Left lung (tissue), 10 donors: ENCODE measurements around the gene AP3S2. TPM values are rescaled to one million over a fixed set of nuclear protein-coding genes. Genes with fewer than 3 reads are reported as not detected.

ENCODE experiments used
- ATAC-seq: fragments of 200-7000 bp; cut with Tn5 transposase; one replicate; pipeline ENCODE4 v1.9.1; 2020; ENCODE audit warnings: moderate library complexity
- DNase-seq, 4 donors: peaks; one replicate each; pipeline ENCODE4 v3.0.0-alpha.2; 2013 to 2020
- H3K27ac ChIP-seq, 2 donors: fragments of 200-600 bp; sonication (generic) in 1 of 2; one replicate each; pipeline versions ENCODE4 v1.5.0 to v1.8.0; 2020 to 2021
- H3K27me3 ChIP-seq, 2 donors: fragments of 200-600 bp; sonication (generic) in 1 of 2; one replicate each; pipeline versions ENCODE4 v1.5.0 to v1.8.0; 2020 to 2021
- H3K36me3 ChIP-seq, 2 donors: fragments of 200-600 bp; sonication (generic) in 1 of 2; one replicate each; pipeline versions ENCODE4 v1.5.0 to v1.8.0; 2020 to 2021
- H3K4me1 ChIP-seq, 2 donors: fragments of 200-600 bp; one replicate each; pipeline ENCODE4 v1.8.0; 2021
- H3K4me3 ChIP-seq, 2 donors: fragments of 200-600 bp; sonication (generic) in 1 of 2; one replicate each; pipeline versions ENCODE4 v1.5.0 to v1.8.0; 2020 to 2021; ENCODE audit warnings: mild to moderate bottlenecking in 1 of 2
- H3K9me3 ChIP-seq, 2 donors: fragments of 200-600 bp; sonication (generic) in 1 of 2; one replicate each; pipeline versions ENCODE4 v1.5.0 to v1.8.0; 2020 to 2021
- CTCF ChIP-seq, 2 donors: fragments of 200-600 bp; sonication (generic) in 1 of 2; IDR thresholded peaks; one replicate each; pipeline versions ENCODE4 v1.5.0 to v1.8.0; 2021; ENCODE audit warnings: antibody characterized with exemption in 2 of 2
- intact Hi-C, 2 donors: fragments of 100-400 bp; cut with DNase I; formaldehyde crosslinking; loops; one replicate each; pipeline versions ENCODE4 v1.11.2 to v1.14.2; 2022
- polyA plus RNA-seq, 6 donors: library from polyadenylated mRNA; unstranded; fragments of 120-200 nt; gene quantifications; one replicate each; pipeline ENCODE4 v1.2.1, GENCODE V29; 2013; ENCODE audit not compliant: insufficient read length in 6 of 6
- total RNA-seq, 2 donors: library from RNA; stranded (reverse); fragmentation: NEBNext Ultra II Directional; extraction: Animal tissue kit (Norgen Biotek cat#: 25700); gene quantifications; one replicate each; pipeline ENCODE4 v1.2.1, GENCODE V29; 2021
- donor health status: DM: no; HTN: yes; CAD: no.
- donor health status: DM: no; HTN: no; CAD: no.

AP3S2 gene
- total and polyA plus RNA-seq, 8 donors = 27.1 to 39.5 (median 33.7) TPM

GRCh38 chr15:89848970-89849292 lies 44.9 kb downstream of the AP3S2 start:
- no peak for TF ChIP-seq CTCF (IDR thresholded peaks at IDR 0.05)
- Histone ChIP-seq H3K4me3 (no peak overlapping the region), H3K27ac (peak overlapping the region; percentile 34 to 80), H3K9me3 (no peaks in the 10 kb centered on the region), H3K27me3 (no peaks in the 10 kb centered on the region), H3K36me3 (peaks cover 0 to 17% of the 10 kb centered on the region in 2 donors), H3K4me1 (peaks cover 7 to 77% of the 10 kb centered on the region in 2 donors)
- ATAC-seq (no peak), DNase-seq (no peak)
- intact Hi-C loops = no loop called here

GRCh38 chr15:89847101-89847500 lies 46.7 kb downstream of the AP3S2 start:
- ATAC-seq = peak; percentile 63
- TF ChIP-seq CTCF (IDR thresholded peaks at IDR 0.05) = no peak

GRCh38 chr15:89845305-89845893 lies 48.4 kb downstream of the AP3S2 start:
- Histone ChIP-seq H3K27me3 (no peaks in the 10 kb centered on the region), H3K4me1 (peaks cover 7 to 59% of the 10 kb centered on the region in 2 donors), H3K9me3 (no peaks in the 10 kb centered on the region), H3K4me3 (no peak overlapping the region), H3K27ac (peak overlapping the region in 1 of 2 donors; percentile 64), H3K36me3 (peaks cover 0 to 18% of the 10 kb centered on the region in 2 donors)
- DNase-seq (no peak), ATAC-seq (peak; percentile 87)
- intact Hi-C loops = no loop called here
- TF ChIP-seq CTCF (IDR thresholded peaks at IDR 0.05) = no peak

More at GRCh38 chr15:89847101-89847500, 46.7 kb downstream of the AP3S2 start:
- Histone ChIP-seq H3K4me3 (no peak overlapping the region), H3K9me3 (no peaks in the 10 kb centered on the region), H3K27me3 (no peaks in the 10 kb centered on the region), H3K36me3 (peaks cover 0 to 24% of the 10 kb centered on the region in 2 donors), H3K4me1 (peaks cover 7 to 76% of the 10 kb centered on the region in 2 donors), H3K27ac (peak overlapping the region in 1 of 2 donors; percentile 80)
- DNase-seq = no peak
- intact Hi-C loops = no loop called here

GRCh38 chr15:89841962-89842361 lies 51.8 kb downstream of the AP3S2 start:
- H3K4me1 ChIP-seq = peaks cover 18 to 58% of the 10 kb centered on the region in 2 donors
- ATAC-seq = no peak
- no peaks in the 10 kb centered on the region for H3K27me3 ChIP-seq
- H3K9me3 ChIP-seq = no peaks in the 10 kb centered on the region
- H3K27ac ChIP-seq = no peak overlapping the region
- DNase-seq = no peak
- no peak overlapping the region for H3K4me3 ChIP-seq
- intact Hi-C loops = no loop called here
- TF ChIP-seq CTCF (IDR thresholded peaks at IDR 0.05) = no peak
- H3K36me3 ChIP-seq = peaks cover 0 to 14% of the 10 kb centered on the region in 2 donors

GRCh38 chr15:89841306-89841705 lies 52.5 kb downstream of the AP3S2 start:
- ATAC-seq (no peak), DNase-seq (no peak)
- Histone ChIP-seq H3K27me3 (no peaks in the 10 kb centered on the region), H3K36me3 (peaks cover 0 to 14% of the 10 kb centered on the region in 2 donors), H3K4me1 (peaks cover 21 to 61% of the 10 kb centered on the region in 2 donors), H3K9me3 (no peaks in the 10 kb centered on the region), H3K27ac (no peak overlapping the region), H3K4me3 (no peak overlapping the region)
- intact Hi-C loops = no loop called here
- no peak for TF ChIP-seq CTCF (IDR thresholded peaks at IDR 0.05)
